BE2C (cell line): Measurements from ENCODE around the gene PLAGL1.

ENCODE experiments used
- DNase-seq: peaks from one replicate; pipeline ENCODE4 v3.0.0-alpha.2; 2020
- H3K27me3 ChIP-seq: fragments of 250-450 bp; sonication (Bioruptor Pico); 2 replicates; pipeline ENCODE4 v1.5.1; 2020; ENCODE audit warnings: mild to moderate bottlenecking
- H3K36me3 ChIP-seq: fragments of 250-450 bp; sonication (Bioruptor Pico); 2 replicates; pipeline ENCODE4 v1.5.1; 2020; ENCODE audit warnings: mild to moderate bottlenecking
- H3K4me1 ChIP-seq: fragments of 250-450 bp; sonication (Bioruptor Pico); 2 replicates; pipeline ENCODE4 v1.5.1; 2020
- H3K4me3 ChIP-seq: 2 replicates; pipeline ENCODE4 v1.5.1; 2011; ENCODE audit warnings: low read depth, low read length
- H3K9me3 ChIP-seq: fragments of 250-450 bp; sonication (Bioruptor Pico); 2 replicates; pipeline ENCODE4 v1.5.1; 2020
- TF ChIP-seq, protein P1 (sequence below): IDR thresholded peaks from 2 replicates; pipeline ENCODE4 v1.5.1; 2012; ENCODE audit warnings: mild to moderate bottlenecking, low read depth, low read length

The PLAGL1 gene

DNA sequence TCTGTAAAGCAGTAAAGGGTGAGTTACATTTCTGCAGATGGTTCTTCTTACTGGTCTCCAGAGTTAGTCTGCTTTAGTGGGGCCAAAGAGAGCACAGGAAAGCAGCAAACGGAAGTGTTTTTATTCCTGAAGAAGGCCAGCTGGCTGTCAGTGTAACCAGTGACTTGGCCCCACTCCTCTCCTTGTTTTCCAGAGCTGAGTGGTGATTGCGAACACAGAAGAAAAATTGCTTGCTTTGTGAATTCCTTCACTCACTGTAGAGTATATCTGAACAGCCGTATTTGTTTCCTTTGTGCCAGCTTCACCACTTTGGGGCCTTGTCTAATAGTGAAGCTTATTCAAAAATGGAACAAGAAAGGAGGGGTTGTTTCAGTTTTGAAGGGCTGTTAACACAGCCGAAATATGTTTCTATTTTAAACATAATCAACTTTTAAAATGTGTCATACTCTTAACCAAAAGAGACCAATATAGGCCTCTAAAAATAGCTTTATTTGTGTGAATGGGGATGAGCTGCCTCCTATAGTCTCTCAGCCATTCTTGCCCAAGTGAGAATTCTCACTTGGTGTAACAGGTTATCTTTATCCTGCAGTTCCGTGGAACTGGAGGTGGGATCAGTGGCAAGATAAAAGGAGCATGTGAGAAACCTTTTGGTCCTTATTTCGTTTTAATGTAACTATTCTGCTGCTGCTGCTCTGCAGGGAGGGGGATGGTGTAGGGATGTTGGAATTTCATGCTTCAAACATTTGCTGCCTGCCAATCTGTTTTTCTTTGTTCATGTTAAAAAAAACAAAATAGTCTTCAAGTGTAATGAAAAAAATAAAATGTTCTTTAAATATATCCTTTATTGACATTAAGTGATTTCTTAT lies 105.9 kb downstream of the PLAGL1 start:
- TF ChIP-seq, protein P1, sequence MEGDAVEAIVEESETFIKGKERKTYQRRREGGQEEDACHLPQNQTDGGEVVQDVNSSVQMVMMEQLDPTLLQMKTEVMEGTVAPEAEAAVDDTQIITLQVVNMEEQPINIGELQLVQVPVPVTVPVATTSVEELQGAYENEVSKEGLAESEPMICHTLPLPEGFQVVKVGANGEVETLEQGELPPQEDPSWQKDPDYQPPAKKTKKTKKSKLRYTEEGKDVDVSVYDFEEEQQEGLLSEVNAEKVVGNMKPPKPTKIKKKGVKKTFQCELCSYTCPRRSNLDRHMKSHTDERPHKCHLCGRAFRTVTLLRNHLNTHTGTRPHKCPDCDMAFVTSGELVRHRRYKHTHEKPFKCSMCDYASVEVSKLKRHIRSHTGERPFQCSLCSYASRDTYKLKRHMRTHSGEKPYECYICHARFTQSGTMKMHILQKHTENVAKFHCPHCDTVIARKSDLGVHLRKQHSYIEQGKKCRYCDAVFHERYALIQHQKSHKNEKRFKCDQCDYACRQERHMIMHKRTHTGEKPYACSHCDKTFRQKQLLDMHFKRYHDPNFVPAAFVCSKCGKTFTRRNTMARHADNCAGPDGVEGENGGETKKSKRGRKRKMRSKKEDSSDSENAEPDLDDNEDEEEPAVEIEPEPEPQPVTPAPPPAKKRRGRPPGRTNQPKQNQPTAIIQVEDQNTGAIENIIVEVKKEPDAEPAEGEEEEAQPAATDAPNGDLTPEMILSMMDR, result no peak
- Histone ChIP-seq H3K4me3 (no peak overlapping the region), H3K4me1 (no peaks in the 10 kb centered on the region), H3K9me3 (no peaks in the 10 kb centered on the region), H3K27me3 (no peaks in the 10 kb centered on the region), H3K36me3 (no peaks in the 10 kb centered on the region)
- no peak for DNase-seq

GRCh38 chr6:143900358-143900757 lies 107.7 kb downstream of the PLAGL1 start:
- Histone ChIP-seq H3K4me1 (no peaks in the 10 kb centered on the region), H3K4me3 (no peak overlapping the region), H3K36me3 (no peaks in the 10 kb centered on the region), H3K9me3 (no peaks in the 10 kb centered on the region), H3K27me3 (no peaks in the 10 kb centered on the region)
- DNase-seq, result no peak
- TF ChIP-seq, protein P1, result no peak

- H3K4me1 ChIP-seq, result no peaks in the 10 kb centered on the region
- H3K27me3 ChIP-seq, result no peaks in the 10 kb centered on the region
- H3K36me3 ChIP-seq, result no peaks in the 10 kb centered on the region
- no peak overlapping the region for H3K4me3 ChIP-seq
- TF ChIP-seq, protein P1, result no peak
- no peak for DNase-seq
- H3K9me3 ChIP-seq, result no peaks in the 10 kb centered on the region
Measured at GRCh38 chr6:143896126-143896860, 111.8 kb downstream of the PLAGL1 start.

DNA sequence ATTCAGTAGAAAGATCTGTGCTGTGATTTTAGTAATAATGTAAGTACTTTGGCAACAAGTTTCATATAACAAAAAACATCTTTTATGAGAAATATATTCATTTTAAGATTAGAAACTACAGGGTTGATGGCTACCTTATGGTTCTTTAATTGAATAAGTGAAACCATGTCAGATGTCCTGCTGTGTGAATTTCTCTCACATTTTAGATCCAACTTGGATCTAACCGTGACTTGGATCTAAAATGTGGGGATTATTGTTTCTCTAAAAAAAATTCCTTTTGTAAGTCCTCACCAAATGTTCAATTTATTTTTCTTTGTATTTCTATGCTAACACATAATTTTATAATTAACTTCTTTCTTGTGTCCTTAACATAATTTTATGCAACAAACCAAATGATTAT lies 113.4 kb downstream of the PLAGL1 start:
- no peaks in the 10 kb centered on the region for H3K9me3 ChIP-seq
- H3K27me3 ChIP-seq, result no peaks in the 10 kb centered on the region
- no peak overlapping the region for H3K4me3 ChIP-seq
- no peaks in the 10 kb centered on the region for H3K36me3 ChIP-seq
- TF ChIP-seq, protein P1, result no peak
- H3K4me1 ChIP-seq, result no peaks in the 10 kb centered on the region
- DNase-seq, result no peak
